DMS53 treated with DMSO at 0.1 percent for 48 hours (cell line): ENCODE measurements around the gene OTOS.
A peak's percentile ranks its signal among the peaks of the same experiment; 100 is the strongest.

Experiments
- DNase-seq: peaks from one replicate; lab custom pipeline; 2025; ENCODE audit not compliant: unreplicated experiment; lab: John Stamatoyannopoulos, UW

OTOS gene

DNA sequence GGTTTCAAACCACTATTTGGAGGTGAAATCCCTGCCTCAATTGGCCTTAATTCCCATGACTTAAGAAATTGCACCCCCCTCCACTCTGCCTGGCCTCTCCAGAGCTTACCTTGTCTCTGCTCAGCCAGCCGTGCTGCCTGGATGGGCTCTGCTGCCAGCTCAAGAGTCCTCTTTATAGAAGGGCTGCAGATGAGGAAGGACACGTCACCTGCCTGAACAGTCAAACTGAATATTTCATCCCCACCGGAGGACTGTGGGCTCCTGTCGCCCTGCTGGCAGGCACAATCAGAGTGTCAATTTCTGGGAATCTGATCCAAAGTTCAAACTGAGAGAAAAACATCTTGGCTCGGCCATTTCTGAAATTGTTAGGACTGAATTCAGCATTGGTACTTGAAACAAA, at the start of gene OTOS:
Gene OTOS, minus strand, starts transcription at position 148 of the 400 bp plus-strand sequence. CDS start 332 bp downstream, outside the sequence.
- peak; percentile 83 for DNase-seq

DNA sequence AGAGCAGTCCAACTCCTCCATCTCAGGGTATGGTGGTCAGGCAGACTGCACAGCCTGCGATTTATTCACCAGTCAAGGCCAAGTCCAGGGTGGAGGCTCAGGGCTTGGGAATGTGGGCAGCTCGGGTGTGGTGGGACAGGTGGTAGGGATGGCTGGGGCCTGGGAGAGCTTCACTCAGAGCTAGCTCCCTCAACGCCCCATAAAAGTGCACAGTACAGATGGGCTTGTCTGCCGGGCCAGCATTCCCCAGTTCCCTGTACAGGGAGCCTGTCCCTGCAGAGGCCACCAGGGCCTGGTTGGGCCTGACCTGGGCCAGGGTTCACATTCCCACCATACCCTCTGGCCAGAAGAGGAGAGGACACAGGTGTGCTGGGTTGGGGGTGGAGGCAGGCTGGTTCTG, 49.2 kb upstream of the OTOS start:
- DNase-seq, result no peak

DNA sequence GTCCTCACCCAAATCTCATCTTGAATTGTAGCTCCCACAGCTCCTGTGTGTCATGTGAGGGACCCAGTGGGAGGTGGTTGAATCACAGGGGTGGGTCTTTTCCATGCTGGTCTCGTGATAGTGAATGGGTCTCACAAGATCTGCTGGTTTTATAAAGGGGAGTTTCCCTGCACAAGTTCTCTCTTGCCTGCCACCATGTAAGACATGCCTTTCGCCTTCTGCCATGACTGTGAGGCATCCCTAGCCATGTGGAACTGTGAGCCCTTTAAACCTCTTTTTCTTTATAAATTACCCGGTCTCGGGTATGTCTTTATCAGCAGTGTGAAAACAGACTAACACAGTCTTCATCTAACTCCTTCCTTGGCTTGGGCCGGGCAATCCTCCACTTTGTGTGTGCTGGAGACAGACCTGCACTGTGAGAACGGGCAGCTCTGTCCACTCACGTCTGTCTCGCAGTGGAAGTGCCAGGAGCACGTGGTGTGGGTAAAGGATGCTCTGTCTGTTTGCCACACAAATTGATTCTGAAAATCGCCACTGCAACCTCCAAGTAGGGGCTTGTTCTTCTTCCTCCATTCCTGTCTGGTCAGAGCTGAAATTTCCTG, 47.6 kb upstream of the OTOS start:
- DNase-seq, result no peak

DNA sequence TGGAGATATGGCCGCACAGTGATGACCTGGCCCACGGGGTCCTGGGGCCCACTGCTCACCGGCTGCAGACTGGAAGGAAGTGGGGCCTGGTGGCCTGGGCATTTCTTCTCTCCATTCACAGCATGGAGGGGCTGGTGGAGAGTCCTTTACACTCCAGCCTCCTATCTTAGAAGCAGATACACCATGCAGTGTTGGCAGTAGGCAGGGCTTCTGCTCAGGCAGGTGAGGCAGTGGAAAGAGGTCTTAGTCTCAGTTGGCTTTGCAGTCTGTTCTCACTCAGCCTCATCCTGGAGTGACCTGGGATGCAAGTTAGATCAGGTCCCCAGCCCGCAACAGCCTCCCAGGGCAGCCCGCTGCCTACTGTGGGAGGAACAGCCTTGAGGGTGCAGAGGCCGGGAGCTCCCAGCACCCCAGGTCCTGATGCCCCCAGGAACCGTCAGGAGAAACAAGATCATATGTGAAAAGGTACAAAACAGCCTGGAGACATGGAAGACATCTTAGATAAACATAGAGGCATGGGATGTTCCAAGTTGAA, 45.8 kb upstream of the OTOS start:
- DNase-seq, result no peak

DNA sequence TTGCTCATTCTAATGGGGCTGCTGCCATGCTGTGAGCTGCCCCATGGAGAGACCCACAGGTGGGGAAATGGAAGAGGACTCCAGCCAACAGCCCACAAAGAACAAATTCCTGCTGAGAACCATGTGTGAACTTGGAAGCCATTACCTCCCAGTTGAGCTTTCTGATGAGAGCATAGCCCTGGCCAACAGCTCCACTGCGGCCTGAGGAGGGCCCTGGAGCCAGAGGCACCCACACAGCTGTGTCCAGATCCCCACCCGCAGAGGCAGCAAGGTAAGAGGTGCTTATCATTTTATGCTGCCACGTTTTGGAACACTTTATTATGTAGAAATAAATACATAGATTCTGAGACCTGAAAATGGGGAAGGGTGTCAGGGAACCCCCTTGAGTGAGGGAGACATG, 44.2 kb upstream of the OTOS start:
- DNase-seq, result no peak

DNA sequence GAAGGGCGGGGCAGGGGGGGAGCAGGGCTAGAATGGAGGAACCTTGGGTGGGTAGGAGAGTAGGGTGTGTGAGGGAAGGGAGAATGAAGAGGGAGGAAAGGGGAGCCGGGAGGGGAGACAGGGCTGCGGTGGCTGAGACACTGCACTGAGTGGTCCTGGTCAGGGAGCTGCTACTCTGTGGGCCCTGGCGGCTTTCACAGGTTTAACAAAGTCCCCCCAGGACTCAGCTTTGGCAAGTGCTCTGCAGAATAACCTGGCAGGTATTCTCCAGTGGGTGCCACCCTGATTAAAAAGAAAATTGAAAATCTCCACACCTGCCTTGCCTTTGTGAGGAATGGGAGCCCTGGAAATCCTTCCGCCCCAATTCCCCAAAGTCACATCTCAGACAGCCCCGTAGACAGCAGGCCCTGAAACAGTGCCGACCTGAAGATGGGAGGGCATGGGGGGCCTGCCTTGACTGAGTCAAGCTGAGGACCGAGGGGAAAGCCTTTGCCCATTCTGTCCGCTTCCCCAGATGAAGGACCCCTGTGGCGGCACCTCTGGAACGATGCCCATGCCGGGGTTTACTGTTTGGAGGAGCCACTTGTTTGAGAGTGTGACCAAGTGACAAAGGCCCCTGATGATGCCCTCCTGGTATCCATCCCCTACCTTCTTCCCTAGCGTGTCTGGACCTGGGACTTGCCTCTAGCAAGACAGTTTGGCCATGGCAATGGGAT, 43.6 kb upstream of the OTOS start:
- no peak for DNase-seq

DNA sequence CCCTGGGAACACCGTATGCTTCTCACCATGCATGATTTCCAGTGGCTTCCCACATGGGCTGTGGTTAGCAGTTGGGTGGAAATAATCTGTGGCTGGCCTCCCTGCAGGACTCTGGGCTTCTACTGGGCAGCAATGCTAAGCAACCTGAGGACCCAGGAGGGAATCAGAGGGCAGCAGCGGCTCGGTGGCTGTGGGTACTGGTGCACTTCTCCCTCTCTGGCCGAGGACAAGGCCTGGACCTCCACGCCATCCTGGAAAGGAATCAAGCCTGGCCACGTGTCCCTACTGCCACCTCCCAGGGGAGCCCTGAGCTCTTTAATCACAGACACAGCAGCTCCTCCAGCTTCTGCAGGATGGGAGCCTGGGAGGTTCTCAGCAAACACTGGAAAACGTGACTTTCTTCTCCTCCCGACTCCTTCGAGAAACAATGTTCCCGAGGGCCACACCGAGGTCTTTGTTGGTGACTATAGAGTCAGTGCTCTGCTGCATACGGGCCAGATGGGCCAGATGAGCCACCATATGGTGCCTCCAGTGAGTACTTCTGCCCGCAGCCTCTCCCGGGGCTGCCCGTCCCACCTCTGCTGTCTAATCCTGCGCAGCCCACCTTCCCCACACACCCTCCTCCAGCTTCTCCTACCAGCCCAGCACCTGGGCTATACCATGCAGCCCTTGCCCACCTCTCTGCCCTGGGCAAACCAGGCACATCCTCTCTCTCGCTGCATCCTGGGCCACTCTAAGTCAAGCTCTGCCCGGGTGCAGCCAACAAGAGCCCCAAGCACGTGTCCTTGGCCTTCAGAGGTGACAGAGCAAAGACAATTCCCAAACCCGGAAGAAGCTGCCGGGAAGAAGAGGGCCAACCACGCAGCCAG, 42.8 kb upstream of the OTOS start:
- DNase-seq, result no peak

DNA sequence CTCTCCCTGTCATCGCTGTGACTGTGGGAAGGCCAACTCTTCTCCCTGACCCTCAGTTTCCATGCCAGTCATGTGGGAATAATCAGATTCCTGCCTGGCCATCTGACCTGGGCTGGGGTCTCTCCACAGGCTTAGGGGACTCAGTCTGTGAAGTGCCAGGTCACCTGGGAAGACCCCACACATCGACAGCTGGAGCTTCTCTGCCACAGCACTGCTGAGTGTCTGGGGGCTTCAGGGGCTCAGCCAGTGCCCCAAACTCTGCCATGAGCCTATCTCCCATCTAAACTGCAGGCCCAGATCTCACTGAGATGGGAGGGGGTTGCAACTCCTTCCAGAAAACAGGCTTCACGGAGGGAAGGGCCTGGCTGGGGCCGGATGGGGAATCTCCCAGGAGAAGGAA, 42.0 kb upstream of the OTOS start:
- no peak for DNase-seq

DNA sequence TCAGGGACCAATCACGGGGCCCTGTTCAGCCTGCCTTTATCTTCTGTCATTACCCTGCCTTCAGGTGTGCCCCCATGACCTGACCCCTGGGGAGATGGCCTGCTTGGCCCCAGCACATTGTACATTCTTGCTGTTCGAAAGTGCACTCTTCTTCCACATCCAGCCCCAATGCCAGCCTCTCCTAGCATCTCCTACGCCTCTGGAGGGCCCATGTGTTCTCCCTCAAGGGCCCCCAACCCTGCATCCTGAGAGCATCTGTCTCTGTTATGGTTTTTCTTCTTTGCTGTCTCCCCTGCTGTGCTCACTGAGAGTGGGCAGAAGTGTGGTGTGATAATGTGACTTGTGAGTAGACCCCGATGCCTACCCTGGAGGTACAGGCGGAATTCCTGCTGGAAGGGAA, 41.5 kb upstream of the OTOS start:
- no peak for DNase-seq

DNA sequence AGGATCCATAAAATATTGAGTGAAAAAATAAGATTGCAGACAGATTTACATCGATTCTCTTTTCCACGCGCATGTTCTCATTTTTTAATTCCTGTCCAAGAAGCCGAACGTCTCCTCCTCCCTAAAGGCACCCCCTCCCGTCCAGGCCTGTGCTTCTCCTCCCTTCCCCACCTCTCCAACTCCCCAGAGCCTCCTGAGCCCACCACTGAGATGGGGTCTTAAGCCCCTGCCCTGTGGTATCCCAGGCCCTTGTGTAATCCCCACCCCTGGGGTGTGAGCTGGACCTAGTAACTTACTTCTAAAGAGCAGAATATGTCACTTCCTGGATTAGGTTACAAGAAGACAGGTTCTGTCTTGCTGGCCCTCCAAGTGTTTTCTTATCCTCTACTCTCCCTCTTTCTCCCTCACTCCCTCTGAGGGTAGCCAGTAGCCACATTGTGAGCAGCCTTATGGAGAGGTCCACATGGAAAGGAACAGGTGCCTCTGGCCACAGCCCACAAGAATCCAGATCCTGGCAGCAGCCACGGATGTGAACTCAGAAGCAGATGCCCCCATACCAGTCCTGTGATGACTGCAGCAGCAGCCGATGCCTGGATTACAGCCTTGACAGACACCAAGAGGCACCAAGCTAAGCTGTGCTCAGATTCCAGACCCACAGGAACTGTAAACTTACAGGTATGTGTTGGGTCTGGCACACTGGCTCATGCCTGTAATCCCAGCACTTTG, 39.6 kb upstream of the OTOS start:
- DNase-seq, result no peak

DNA sequence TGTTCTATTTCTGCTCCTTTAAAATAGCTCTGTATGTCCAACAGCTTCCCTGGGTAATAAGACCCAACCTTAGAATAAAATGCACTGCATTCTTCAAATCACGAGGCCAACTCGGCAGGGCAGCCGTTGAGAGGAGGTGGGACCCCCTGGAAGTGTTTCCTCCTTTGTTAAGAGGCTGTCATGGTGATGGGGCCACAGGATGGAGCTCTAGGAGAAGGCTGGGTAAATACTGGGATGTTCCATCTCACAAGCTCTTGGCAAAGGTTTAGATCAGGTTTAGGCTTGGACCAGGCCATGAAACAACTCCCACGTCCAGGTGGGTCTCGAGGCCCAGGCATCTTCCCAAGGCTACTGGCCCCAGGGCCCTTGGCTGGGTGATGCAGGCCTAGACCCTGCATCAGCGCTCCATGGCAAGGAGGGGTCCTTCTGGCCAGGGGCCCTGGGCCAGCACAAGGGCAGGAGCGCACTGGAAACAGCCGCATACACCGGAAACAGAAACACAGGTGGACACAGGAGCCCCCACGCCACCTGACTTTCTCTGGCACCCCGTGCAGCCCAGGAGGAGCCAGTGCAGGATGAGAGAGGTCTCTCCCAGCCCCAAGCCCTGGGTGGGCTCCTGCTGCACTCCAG, 38.8 kb upstream of the OTOS start:
- no peak for DNase-seq

DNA sequence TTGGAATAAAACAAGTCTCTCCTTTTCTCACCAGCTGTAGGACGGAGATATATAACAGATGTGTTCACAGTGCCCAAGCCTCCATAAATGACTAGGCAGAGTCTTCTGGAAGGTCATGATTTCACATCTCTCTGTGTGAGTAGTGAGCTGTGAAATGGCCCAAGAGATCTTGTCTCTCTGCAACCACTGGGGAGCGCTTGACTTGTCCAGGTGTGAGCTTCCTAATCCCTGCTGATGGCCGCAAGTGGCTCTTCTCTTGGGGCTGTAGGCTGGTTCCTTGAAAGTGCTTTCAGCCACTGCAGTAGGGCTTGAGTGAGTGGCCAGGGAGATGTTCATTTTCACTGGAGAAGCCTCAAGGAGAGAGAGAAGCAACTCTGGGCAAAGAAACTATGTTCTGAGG, 38.1 kb upstream of the OTOS start:
- no peak for DNase-seq

DNA sequence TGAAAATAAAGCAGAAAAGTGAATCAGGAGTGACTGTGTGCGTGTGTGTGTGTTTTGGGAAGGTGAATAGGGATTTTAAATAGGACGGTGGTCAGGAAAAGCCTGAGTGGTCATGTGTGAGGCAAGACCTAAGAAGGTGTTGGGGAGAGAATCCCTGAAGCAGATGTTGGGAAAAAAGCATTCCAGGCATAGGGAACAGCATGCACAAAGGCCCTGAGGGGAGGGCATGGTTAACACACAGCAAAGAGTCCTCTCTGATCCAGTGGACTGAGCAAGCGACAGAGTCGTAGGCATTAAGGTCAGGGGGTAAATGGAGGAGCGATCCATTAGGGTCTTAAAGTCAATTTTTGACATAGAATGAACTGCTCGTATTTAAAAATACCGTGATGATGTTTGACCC, 34.0 kb upstream of the OTOS start:
- DNase-seq, result no peak

DNA sequence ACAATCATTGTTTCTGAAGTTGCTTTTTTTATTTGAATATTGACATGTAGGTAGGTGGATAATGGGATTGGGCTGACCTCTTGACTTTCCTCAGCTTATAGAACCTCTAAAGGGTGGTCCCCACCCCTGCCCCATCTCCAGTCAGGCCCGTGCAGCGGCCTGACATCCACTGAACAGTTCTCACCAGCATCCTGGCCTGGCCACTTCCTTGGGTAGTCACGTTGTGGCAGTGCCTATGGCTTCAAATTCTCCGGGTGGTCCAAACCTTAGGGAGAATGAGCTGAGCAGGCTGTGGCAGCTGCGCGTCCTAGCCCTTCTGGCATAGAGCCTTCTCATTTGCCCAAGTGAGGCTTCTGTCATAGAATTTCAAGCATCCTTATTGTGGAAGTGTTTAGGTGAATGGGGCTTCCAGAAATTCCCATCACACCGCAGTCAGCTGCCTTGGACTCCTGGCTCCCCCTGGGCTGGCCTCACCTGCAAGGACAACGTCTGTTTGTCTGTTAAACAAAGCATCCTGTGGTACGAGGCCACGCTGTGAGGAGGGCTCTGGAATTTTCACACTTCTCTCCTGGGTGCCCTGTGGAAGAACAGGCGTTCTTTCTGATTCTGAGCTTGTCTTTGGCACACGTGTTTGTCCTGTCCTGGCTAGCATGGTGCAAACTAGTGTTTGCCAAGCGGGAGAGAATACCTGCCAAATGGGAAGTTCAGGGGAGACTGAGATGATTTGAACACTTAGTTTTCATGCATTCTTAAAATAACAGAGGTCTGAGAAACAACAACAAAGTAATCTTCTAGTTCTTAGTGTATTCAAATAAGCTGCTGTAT, 31.8 kb upstream of the OTOS start:
- DNase-seq, result no peak

DNA sequence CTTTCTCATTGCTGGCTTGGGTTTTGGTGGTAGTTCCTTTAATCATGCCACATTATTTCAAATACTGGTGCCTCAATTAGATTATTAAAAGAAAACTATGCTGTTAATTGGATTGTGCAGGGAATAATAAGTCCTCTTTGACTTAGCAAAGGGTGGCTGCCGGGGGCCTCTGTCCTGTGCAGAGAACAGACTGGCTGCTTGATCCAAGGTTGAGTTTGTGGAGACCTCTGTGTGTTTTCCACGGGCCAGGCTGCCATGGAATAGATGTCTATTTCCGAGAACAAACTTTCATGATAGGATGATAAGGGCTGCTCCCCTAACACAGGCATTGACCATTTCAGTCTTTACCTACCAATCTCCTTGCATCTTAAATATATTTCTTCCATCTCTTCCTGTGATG, 30.4 kb upstream of the OTOS start:
- DNase-seq, result no peak

DNA sequence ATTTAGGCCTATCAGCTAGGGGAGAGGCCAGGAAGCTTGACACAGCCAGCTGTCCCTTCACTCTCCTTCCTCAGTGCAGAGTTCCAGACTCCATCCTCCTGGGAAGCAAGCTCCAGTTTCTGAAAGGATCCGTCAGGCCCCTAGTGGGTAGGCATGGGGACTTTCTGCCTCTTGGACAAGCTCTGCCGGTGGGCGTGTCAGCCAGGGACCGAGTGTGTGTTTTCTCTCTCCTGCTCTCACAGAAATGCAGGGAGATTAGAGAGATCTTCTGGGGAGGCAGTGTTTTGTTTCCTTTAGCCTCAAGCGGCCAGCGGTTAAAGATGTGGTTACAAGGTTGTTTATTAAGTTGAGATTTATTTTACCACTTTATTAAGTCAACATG, 29.9 kb upstream of the OTOS start:
- no peak for DNase-seq

DNA sequence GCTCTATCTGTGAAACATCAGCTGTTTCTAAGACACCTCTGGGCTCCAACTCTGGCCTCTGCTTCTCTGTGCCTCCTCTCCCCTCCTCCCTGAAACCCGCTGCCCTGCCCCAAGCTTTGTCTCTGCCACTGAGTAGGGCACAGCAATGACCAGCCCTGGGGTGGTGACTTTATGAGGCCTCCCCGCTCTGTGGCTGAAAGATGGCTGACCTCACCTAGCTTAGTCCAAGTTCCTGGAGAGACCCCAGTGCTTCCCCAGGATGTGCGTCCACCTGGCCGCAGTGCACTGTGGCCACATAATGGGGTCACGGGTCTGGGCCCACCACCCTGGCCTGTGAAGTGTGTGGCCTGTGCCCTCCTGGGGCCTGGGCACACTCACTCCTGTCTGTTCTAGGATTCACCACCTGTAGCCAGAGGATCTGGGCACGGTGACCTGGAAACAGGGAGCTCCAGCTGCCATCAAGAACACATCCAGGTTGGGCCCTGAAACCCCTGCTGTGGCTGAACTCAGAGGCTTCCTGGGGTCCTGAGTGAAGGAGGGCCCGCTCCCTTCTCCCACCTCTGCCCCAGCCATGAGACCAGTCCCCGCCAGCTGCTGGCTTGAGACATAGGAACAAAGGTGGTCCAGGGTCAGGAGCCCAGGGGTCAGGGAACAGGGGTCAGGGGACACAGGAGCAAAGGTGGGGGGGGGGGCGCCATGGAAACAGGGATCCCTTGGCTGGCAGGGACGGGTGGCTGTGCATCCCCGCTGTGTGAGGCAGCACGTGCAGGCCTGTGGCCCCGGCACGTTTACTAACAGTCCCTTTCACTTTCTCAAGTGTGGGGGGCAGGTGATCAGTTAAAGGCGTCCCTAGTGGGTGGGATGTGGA, 29.3 kb upstream of the OTOS start:
- no peak for DNase-seq

DNA sequence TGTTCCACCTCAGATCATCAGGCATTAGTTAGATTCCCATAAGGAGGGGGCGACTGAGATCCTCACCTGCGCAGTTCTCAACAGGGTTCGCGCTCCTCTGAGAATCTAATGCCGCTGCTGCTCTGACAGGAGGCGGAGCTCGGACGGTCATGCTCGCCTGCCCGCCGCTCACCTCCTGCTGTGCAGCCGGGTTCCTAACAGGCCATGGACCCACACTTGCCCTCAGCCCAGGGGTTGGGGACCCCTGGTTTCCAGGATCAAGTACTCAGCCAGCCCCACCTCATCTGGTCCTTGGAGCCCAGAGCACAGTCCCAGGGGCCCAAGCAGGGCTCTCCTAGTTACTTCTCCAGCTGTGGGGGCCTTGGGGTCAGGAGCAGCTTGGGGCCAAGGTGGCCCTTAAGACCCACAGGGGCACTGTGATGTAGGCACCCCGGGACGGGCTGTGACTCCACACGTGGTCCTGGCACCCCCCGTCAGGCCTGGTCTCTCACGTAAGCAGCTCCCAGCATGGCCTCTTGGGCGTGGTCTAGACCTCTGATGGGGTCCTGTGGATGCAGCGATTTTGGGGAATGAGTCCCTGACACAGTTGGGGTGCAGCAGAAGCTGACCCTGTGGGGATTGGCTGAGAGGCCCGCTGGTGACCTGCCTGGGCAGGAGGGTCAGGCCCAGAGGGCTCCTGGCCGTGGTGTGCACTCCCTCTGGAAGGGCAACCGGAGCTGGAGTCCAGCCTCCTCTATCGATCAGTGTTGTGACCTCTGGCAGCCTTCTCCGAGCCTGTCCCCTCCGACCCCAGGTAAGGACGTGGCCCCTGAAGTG, 28.3 kb upstream of the OTOS start:
- no peak for DNase-seq
